Measurements from ENCODE around the gene SH3GL3.

- TF ChIP-seq ZNF883 (CRISPR knock-in tag; IDR thresholded peaks at IDR 0.05; ENCODE audit: not compliant biosample characterization) (no peak), USF2 (IDR thresholded peaks at IDR 0.05; ENCODE audit: low read depth, low read length) (no peak), USF2 (CRISPR knock-in tag; IDR thresholded peaks at IDR 0.05; ENCODE audit: borderline replicate concordance) (no peak), ZNF713 (CRISPR knock-in tag; IDR thresholded peaks at IDR 0.05) (no peak), ZNF558 (CRISPR knock-in tag; IDR thresholded peaks at IDR 0.05; ENCODE audit: borderline replicate concordance) (no peak), SIN3A (IDR thresholded peaks at IDR 0.05; ENCODE audit: borderline replicate concordance, low read depth, low read length) (no peak), KDM5B (CRISPR knock-in tag; IDR thresholded peaks at IDR 0.05; ENCODE audit: borderline replicate concordance) (no peak), POLR2A (IDR thresholded peaks at IDR 0.05; ENCODE audit: insufficient read depth in 1 of 2, low read depth in 2 of 2, low read length in 2 of 2) (no peak), ZNF354B (CRISPR knock-in tag; IDR thresholded peaks at IDR 0.05) (no peak), GMEB1 (CRISPR knock-in tag; IDR thresholded peaks at IDR 0.05; ENCODE audit: borderline replicate concordance) (no peak), ZMYM3 (CRISPR knock-in tag; IDR thresholded peaks at IDR 0.05) (no peak)
Measured at GRCh38 chr15:83588441-83588840, 141.3 kb downstream of the SH3GL3 start.

Measured in HepG2 (cell line).